ENCODE data around the gene NTPCR.

Gene NTPCR

GRCh38 chr1:233005703-233006102, 55.3 kb downstream of the NTPCR start:
- no peak overlapping the region for H3K27ac ChIP-seq
- TF ChIP-seq, protein P1, sequence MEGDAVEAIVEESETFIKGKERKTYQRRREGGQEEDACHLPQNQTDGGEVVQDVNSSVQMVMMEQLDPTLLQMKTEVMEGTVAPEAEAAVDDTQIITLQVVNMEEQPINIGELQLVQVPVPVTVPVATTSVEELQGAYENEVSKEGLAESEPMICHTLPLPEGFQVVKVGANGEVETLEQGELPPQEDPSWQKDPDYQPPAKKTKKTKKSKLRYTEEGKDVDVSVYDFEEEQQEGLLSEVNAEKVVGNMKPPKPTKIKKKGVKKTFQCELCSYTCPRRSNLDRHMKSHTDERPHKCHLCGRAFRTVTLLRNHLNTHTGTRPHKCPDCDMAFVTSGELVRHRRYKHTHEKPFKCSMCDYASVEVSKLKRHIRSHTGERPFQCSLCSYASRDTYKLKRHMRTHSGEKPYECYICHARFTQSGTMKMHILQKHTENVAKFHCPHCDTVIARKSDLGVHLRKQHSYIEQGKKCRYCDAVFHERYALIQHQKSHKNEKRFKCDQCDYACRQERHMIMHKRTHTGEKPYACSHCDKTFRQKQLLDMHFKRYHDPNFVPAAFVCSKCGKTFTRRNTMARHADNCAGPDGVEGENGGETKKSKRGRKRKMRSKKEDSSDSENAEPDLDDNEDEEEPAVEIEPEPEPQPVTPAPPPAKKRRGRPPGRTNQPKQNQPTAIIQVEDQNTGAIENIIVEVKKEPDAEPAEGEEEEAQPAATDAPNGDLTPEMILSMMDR (conservative IDR thresholded peaks at IDR 0.05) = no peak

DNA sequence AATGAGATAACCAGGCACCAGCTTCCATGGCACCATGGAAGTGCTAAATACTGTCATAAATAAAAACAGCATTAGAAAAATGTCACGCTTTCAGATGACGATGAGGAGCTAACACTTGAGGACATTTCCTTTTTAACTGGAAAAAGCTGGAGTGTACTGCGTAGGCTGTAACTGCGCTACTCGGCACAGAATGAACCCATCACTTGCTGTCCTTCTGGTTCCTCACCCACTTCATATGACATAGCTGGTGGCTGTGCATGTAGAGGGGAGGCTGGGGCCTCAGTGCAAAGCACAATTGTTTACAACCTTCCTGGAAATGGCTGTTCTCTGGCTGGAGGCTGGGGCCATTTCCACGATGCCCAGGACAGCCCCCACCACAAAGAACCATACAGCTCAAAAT, 55.7 kb downstream of the NTPCR start:
- no peak overlapping the region for H3K27ac ChIP-seq
- TF ChIP-seq, protein P1 (conservative IDR thresholded peaks at IDR 0.05) = no peak

- no peak overlapping the region for H3K27ac ChIP-seq
- TF ChIP-seq, protein P1 (conservative IDR thresholded peaks at IDR 0.05) = no peak
These were observed 56.1 kb downstream of the NTPCR start for GRCh38 chr1:233006541-233006973.

GRCh38 chr1:233010146-233010545, 59.7 kb downstream of the NTPCR start:
- TF ChIP-seq, protein P1 (conservative IDR thresholded peaks at IDR 0.05) = no peak

GRCh38 chr1:233012021-233012420, 61.6 kb downstream of the NTPCR start:
- H3K27ac ChIP-seq = no peak overlapping the region
- TF ChIP-seq, protein P1 (conservative IDR thresholded peaks at IDR 0.05) = no peak

More at GRCh38 chr1:233010146-233010545, 59.7 kb downstream of the NTPCR start:
- no peak overlapping the region for H3K27ac ChIP-seq

DNA sequence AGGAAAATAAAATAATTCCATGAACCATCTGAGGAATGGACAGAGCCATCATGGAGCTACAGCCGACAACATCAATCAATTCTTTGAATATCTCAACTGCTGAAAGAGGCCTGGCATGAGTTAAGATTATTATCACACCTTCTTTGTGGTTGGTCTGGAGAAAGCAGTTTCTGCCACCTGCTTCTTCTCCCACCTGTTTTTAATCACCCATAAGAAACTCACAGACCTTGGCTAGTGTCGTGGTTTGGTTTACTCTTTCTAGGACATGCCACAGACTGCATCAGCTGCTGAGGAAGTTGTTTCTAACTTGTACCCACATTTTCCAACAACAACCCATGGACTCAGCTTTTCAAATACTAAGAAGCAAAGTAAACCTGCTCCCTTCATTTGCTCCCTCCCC, 65.6 kb downstream of the NTPCR start:
- H3K27ac ChIP-seq = no peak overlapping the region
- TF ChIP-seq, protein P1 (conservative IDR thresholded peaks at IDR 0.05) = no peak

- TF ChIP-seq, protein P1 (conservative IDR thresholded peaks at IDR 0.05) = no peak
- no peak overlapping the region for H3K27ac ChIP-seq
These were observed 66.4 kb downstream of the NTPCR start for GRCh38 chr1:233016798-233017197.
